WTC11 (cell line): ENCODE data around the gene RNF224. TPM values are rescaled to one million over a fixed set of nuclear protein-coding genes. Genes with fewer than 3 reads are reported as not detected.

ENCODE experiments used
- ATAC-seq: fragments of 200-7000 bp; cut with Tn5 transposase; 2 replicates; pipeline ENCODE4 v1.10.0; 2021; ENCODE audit warnings: mild to moderate bottlenecking, moderate library complexity
- CTCF ChIA-PET: fragments of 300-600 bp; sonication (Branson Sonifier 250); formaldehyde crosslinking; loops from one replicate; lab custom pipeline; 2021; ENCODE audit warnings: antibody characterized with exemption; lab: Charles Lee
- POLR2A ChIA-PET: fragments of 350-600 bp; sonication (Branson Sonifier 250); formaldehyde crosslinking; loops from one replicate; lab custom pipeline; 2021; ENCODE audit warnings: antibody characterized with exemption; lab: Charles Lee
- DNase-seq: peaks from one replicate; pipeline ENCODE4 v3.0.0; 2021; ENCODE audit warnings: low spot score
- H3K27ac Mint-ChIP-seq: 2 replicates; pipeline ENCODE4 v1.8.0; 2021; ENCODE audit warnings: mixed read lengths
- H3K27me3 Mint-ChIP-seq: 2 replicates; pipeline ENCODE4 v1.8.0; 2021; ENCODE audit warnings: low read depth, mild to moderate bottlenecking, moderate library complexity, mixed read lengths
- H3K36me3 Mint-ChIP-seq: 2 replicates; pipeline ENCODE4 v1.8.0; 2021; ENCODE audit warnings: mixed read lengths
- H3K4me1 Mint-ChIP-seq: 2 replicates; pipeline ENCODE4 v1.8.0; 2022; ENCODE audit warnings: mixed read lengths
- H3K4me3 Mint-ChIP-seq: 2 replicates; pipeline ENCODE4 v1.8.0; 2021; ENCODE audit warnings: mild to moderate bottlenecking, moderate library complexity, mixed read lengths
- H3K9me3 Mint-ChIP-seq: 2 replicates; pipeline ENCODE4 v1.8.0; 2021; ENCODE audit warnings: mixed read lengths
- CREB1 ChIP-seq: sonication (generic); formaldehyde crosslinking; IDR thresholded peaks from 2 replicates; pipeline ENCODE4 v1.8.0; 2023; ENCODE audit warnings: mild to moderate bottlenecking, missing genetic modification reagents
- ESRRA ChIP-seq: sonication (generic); formaldehyde crosslinking; IDR thresholded peaks from 2 replicates; pipeline ENCODE4 v1.8.1; 2022; ENCODE audit warnings: mild to moderate bottlenecking, missing genetic modification reagents, borderline replicate concordance
- HMGXB4 ChIP-seq: sonication (generic); formaldehyde crosslinking; IDR thresholded peaks from 2 replicates; pipeline ENCODE4 v1.8.1; 2023; ENCODE audit warnings: mild to moderate bottlenecking, moderate library complexity, missing genetic modification reagents
- IRF2 ChIP-seq: sonication (generic); formaldehyde crosslinking; IDR thresholded peaks from 2 replicates; pipeline ENCODE4 v1.8.0; 2022; ENCODE audit warnings: low read depth, missing genetic modification reagents, borderline replicate concordance
- JAZF1 ChIP-seq: fragments of 250-450 bp; sonication (Bioruptor Pico); IDR thresholded peaks from 2 replicates; pipeline ENCODE4 v1.9.0; 2021; ENCODE audit warnings: moderate library complexity, mild to moderate bottlenecking, inconsistent platforms
- MLX ChIP-seq: sonication (generic); formaldehyde crosslinking; IDR thresholded peaks from 2 replicates; pipeline ENCODE4 v1.8.1; 2023; ENCODE audit warnings: mild to moderate bottlenecking, missing genetic modification reagents, moderate library complexity
- MXD4 ChIP-seq: fragments of 250-450 bp; sonication (Bioruptor Pico); IDR thresholded peaks from 2 replicates; pipeline ENCODE4 v1.8.0; 2021; ENCODE audit warnings: mild to moderate bottlenecking, moderate library complexity, borderline replicate concordance
- NFATC4 ChIP-seq: fragments of 250-450 bp; sonication (Bioruptor Pico); IDR thresholded peaks from 2 replicates; pipeline ENCODE4 v1.9.0; 2021; ENCODE audit warnings: mild to moderate bottlenecking
- NFYB ChIP-seq: sonication (generic); formaldehyde crosslinking; conservative IDR thresholded peaks from 2 replicates; pipeline ENCODE4 v1.8.0; 2022; ENCODE audit warnings: low read depth, missing genetic modification reagents
- TP53 ChIP-seq: sonication (generic); formaldehyde crosslinking; IDR thresholded peaks from 2 replicates; pipeline ENCODE4 v1.8.1; 2023; ENCODE audit warnings: mild to moderate bottlenecking, missing genetic modification reagents
- ZNF263 ChIP-seq: sonication (generic); formaldehyde crosslinking; IDR thresholded peaks from 2 replicates; pipeline ENCODE4 v1.8.1; 2022; ENCODE audit warnings: low read depth, mild to moderate bottlenecking, moderate library complexity, missing genetic modification reagents
- ZNF423 ChIP-seq: fragments of 250-450 bp; sonication (Bioruptor Pico); IDR thresholded peaks from 2 replicates; pipeline ENCODE4 v2.1.2; 2022; ENCODE audit warnings: mild to moderate bottlenecking, moderate library complexity
- ZNF671 ChIP-seq: fragments of 250-450 bp; sonication (Bioruptor Pico); IDR thresholded peaks from 2 replicates; pipeline ENCODE4 v1.8.0; 2021; ENCODE audit warnings: mild to moderate bottlenecking
- total RNA-seq: library from RNA; stranded (reverse); gene quantifications from 3 replicates; pipeline ENCODE4 v1.2.3, GENCODE V29; 2021
- TF ChIP-seq, protein P1 (sequence below): sonication (generic); formaldehyde crosslinking; IDR thresholded peaks from 2 replicates; pipeline ENCODE4 v1.8.0; 2023; ENCODE audit warnings: missing genetic modification reagents
- TF ChIP-seq, protein P2 (sequence below): sonication (generic); formaldehyde crosslinking; conservative IDR thresholded peaks from 2 replicates; pipeline ENCODE4 v1.8.1; 2022; ENCODE audit warnings: mild to moderate bottlenecking, missing genetic modification reagents
- TF ChIP-seq, protein P3 (sequence below): sonication (generic); formaldehyde crosslinking; IDR thresholded peaks from 2 replicates; pipeline ENCODE4 v1.8.0; 2022; ENCODE audit warnings: missing genetic modification reagents

Gene RNF224
- total RNA-seq, 1 experiment from 2014 or later = 0.59 TPM

- no peak for DNase-seq
- CTCF ChIA-PET = interaction anchor here (1.2 to 5.9 kb wide), 2 partner anchors 14 to 52 kb away, joined by 3 to 46 read pairs; partner anchors contain the start of gene NRARP
These were observed 23.3 kb downstream of the RNF224 start for GRCh38 chr9:137250329-137251193.

GRCh38 chr9:137251194-137251461, 23.8 kb downstream of the RNF224 start, which contains the start of gene STPG3:
Gene STPG3, plus strand, starts transcription at chr9:137251286. Its CDS starts 1 bp downstream, at chr9:137251287.
- CTCF ChIA-PET = interaction anchor here (1.1 to 4.6 kb wide), 3 partner anchors 11 to 51 kb away, joined by 3 to 59 read pairs (median 7); partner anchors contain the start of genes NRARP and TUBB4B
- POLR2A ChIA-PET = interaction anchor here (0.5 to 4.2 kb wide), 2 partner anchors 11 to 43 kb away, joined by 3 to 30 read pairs; partner anchors contain the start of gene TUBB4B
- ATAC-seq (no peak), DNase-seq (no peak)
- Mint-ChIP-seq H3K36me3 (no peaks in the 10 kb centered on the region), H3K4me1 (peaks cover 8% of the 10 kb centered on the region), H3K27ac (no peak within 1 kb of the TSS), H3K27me3 (peaks cover 11% of the 10 kb centered on the region), H3K9me3 (no peaks in the 10 kb centered on the region), H3K4me3 (no peak within 1 kb of the TSS)
- TF ChIP-seq ESRRA (CRISPR knock-in tag) = no peak
- TF ChIP-seq, protein P1, sequence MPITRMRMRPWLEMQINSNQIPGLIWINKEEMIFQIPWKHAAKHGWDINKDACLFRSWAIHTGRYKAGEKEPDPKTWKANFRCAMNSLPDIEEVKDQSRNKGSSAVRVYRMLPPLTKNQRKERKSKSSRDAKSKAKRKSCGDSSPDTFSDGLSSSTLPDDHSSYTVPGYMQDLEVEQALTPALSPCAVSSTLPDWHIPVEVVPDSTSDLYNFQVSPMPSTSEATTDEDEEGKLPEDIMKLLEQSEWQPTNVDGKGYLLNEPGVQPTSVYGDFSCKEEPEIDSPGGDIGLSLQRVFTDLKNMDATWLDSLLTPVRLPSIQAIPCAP = no peak
- no peak for TF ChIP-seq TP53
- TF ChIP-seq, protein P2, sequence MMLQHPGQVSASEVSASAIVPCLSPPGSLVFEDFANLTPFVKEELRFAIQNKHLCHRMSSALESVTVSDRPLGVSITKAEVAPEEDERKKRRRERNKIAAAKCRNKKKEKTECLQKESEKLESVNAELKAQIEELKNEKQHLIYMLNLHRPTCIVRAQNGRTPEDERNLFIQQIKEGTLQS (CRISPR knock-in tag) = no peak
- no peak for TF ChIP-seq HMGXB4 (CRISPR knock-in tag)
- no peak for TF ChIP-seq IRF2 (CRISPR knock-in tag)
- no peak for TF ChIP-seq CREB1 (CRISPR knock-in tag)
- TF ChIP-seq, protein P3, sequence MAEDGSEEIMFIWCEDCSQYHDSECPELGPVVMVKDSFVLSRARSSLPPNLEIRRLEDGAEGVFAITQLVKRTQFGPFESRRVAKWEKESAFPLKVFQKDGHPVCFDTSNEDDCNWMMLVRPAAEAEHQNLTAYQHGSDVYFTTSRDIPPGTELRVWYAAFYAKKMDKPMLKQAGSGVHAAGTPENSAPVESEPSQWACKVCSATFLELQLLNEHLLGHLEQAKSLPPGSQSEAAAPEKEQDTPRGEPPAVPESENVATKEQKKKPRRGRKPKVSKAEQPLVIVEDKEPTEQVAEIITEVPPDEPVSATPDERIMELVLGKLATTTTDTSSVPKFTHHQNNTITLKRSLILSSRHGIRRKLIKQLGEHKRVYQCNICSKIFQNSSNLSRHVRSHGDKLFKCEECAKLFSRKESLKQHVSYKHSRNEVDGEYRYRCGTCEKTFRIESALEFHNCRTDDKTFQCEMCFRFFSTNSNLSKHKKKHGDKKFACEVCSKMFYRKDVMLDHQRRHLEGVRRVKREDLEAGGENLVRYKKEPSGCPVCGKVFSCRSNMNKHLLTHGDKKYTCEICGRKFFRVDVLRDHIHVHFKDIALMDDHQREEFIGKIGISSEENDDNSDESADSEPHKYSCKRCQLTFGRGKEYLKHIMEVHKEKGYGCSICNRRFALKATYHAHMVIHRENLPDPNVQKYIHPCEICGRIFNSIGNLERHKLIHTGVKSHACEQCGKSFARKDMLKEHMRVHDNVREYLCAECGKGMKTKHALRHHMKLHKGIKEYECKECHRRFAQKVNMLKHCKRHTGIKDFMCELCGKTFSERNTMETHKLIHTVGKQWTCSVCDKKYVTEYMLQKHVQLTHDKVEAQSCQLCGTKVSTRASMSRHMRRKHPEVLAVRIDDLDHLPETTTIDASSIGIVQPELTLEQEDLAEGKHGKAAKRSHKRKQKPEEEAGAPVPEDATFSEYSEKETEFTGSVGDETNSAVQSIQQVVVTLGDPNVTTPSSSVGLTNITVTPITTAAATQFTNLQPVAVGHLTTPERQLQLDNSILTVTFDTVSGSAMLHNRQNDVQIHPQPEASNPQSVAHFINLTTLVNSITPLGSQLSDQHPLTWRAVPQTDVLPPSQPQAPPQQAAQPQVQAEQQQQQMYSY (CRISPR knock-in tag) = no peak
- no peak for TF ChIP-seq ZNF263
- no peak for TF ChIP-seq MXD4 (CRISPR knock-in tag)
- no peak for TF ChIP-seq NFYB (CRISPR knock-in tag)
- no peak for TF ChIP-seq NFATC4 (CRISPR knock-in tag)

More at GRCh38 chr9:137250329-137251193, 23.3 kb downstream of the RNF224 start:
- H3K27me3 Mint-ChIP-seq = peaks cover 11% of the 10 kb centered on the region
- POLR2A ChIA-PET = interaction anchor here (4.2 kb wide), 1 partner anchor 10 kb away, joined by 30 read pairs; the partner anchor contains the start of gene TUBB4B
- no peak overlapping the region for H3K27ac Mint-ChIP-seq
- no peak overlapping the region for H3K4me3 Mint-ChIP-seq
- no peaks in the 10 kb centered on the region for H3K9me3 Mint-ChIP-seq
- no peaks in the 10 kb centered on the region for H3K36me3 Mint-ChIP-seq
- no peak for TF ChIP-seq MLX
- TF ChIP-seq ZNF423 (CRISPR knock-in tag) = peak; percentile 8; the same call in 1 of the 2 replicates
- TF ChIP-seq JAZF1 (CRISPR knock-in tag) = no peak
- no peak for TF ChIP-seq ZNF671 (CRISPR knock-in tag)
- no peak for ATAC-seq
- H3K4me1 Mint-ChIP-seq = peaks cover 8% of the 10 kb centered on the region
